Measurements from ENCODE around the gene SERGEF.

- TF ChIP-seq BCL3 (IDR thresholded peaks at IDR 0.05; ENCODE audit: borderline replicate concordance, insufficient read depth, low read depth, low read length, poor library complexity, severe bottlenecking) (no peak), TARDBP (IDR thresholded peaks at IDR 0.05; ENCODE audit: borderline replicate concordance) (no peak), SREBF1 (IDR thresholded peaks at IDR 0.05; ENCODE audit: low read length) (no peak), SMAD1 (IDR thresholded peaks at IDR 0.05; ENCODE audit: low read depth, partially characterized antibody) (no peak), CTCF (IDR thresholded peaks at IDR 0.05 in 2 of 3, conservative IDR thresholded peaks at IDR 0.05 in 1 of 3; ENCODE audit: control insufficient read depth in 2 of 3, extremely low read depth in 1 of 3, insufficient read depth in 1 of 3, low read depth in 3 of 3, low read length in 3 of 3) (no peak), REST (IDR thresholded peaks at IDR 0.05; ENCODE audit: low read depth, low read length) (no peak), CHD4 (IDR thresholded peaks at IDR 0.05) (no peak), SUZ12 (IDR thresholded peaks at IDR 0.05; ENCODE audit: unreplicated experiment) (no peak), SIN3A (IDR thresholded peaks at IDR 0.05; ENCODE audit: low read depth, low read length) (no peak), MEF2A (IDR thresholded peaks at IDR 0.05; ENCODE audit: insufficient read depth, low read depth, low read length) (no peak), GABPA (IDR thresholded peaks at IDR 0.05; ENCODE audit: low read depth) (no peak), PAX8 (IDR thresholded peaks at IDR 0.05) (no peak)
Observed at GRCh38 chr11:17907046-17907445, 105.8 kb downstream of the SERGEF start.
